ENCODE measurements around the gene ITIH5.

Gene ITIH5

DNA sequence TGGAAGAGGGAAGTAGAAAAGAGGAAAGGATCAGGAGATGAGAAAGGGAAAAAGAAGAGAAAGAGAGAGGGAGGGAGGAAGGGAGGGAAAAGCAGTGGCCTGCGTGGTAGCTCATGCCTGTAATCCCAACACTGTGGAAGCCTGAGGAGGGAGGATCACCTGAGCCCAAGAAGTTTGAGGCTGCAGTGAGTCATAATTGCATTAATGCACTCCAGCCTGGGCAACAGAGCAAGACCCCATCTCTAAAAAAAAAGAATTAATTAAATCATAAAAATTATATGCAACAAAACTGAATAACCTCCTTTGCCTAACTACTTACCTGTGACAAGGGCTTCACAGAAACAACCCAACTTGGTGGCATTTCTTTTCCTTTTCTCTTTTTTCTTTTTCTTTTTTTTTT is 148.1 kb downstream of the ITIH5 start:
- no peak for DNase-seq (ENCODE audit: low spot score)

DNA sequence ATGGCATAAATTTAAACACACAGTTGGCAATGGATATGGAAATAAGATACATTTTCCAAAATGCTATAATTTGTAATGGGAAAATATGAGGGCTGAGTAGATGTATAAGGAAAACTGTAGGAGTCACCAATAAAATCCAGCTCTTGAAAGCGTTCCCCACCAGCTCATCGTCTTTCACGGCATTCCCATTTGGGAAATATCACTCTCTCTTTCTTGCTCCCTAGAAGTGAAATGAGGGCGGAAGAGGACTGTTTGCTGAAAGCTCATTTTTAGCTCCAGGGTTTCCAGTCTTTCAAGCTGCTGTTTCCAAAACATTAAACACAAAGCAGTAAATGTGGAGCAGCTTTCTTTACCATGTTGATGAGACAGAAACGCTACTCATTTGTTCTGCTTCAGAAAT is 151.3 kb downstream of the ITIH5 start:
- no peak for DNase-seq (ENCODE audit: low spot score)

DNA sequence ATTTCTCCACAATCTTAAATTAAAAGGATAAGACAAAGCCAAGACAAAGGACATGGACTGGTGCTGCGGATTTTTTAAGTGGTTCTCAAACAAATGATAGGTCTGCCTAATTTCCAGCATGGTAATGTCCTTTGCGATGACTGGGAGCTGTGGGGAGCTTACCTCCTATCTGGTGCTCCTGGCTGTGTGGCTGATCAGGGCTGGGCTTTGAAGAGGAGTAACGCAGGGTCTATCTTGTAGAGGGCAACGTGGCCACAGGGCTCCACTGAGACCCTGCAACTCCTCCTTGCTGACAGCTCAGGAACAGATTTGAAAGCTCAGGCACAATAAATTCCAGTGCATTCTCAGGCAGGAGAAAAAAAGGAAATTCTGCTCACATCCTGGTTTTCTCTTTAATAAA is 152.8 kb downstream of the ITIH5 start:
- DNase-seq (ENCODE audit: low spot score): no peak

DNA sequence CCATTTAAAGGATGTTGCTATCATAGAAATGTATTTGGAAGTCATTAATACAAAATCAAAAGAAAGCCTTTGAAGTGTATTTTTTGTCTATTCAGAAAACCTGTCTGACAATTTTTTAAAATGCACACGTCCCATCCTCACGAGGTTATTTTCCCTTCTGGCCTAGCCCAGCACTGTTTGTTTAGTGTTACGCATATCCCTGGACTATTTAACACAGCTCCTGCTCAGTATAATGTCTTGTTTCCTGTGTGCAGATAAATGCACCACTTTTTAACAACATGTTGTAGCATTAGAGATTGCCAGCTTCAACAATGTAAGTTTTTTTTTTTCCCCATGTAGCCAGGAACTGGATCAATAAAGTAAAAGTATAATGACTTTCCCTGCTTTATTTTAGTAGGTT is 153.3 kb downstream of the ITIH5 start:
- DNase-seq (ENCODE audit: low spot score): no peak

DNA sequence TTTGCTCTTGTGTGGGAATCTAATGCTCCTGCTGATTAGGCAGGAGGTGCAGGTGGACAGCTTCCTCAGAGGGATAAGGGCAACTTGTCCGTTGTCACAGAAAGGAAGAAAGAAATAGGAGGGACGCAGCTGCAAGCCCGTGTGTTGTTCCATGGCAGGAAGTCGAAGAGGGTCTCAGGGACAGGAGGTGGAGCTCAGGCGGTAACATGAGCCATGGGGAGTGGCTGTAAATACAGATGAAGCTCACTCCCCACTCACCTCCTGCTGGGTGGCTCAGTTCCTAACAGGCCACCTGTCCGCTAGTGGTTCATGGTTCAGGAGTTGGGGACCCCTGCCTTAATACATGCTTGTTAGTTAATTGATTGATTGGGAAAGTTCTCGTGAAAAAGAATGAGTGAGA is 154.3 kb downstream of the ITIH5 start:
- DNase-seq (ENCODE audit: low spot score): no peak

DNA sequence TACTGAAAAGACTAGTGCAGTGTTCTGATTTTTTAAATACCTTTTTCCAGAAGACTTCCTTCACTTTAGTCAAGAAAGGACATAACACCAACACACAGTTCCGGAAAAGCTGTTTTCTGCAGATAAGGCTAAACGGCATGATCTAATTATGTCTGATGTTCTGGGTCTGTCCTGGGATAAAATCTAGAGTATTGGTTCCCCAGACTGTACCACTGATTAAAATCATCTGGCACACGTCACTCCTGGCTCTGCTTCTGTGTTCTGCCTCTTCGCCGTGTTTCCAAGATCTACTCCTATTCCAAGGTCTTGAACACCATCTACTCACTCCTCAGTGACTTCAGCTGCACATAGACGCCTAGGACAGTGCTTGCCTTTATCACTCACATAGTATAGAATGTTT is 155.2 kb downstream of the ITIH5 start:
- no peak for DNase-seq (ENCODE audit: low spot score)

Measured in SW480 (cell line).